ENCODE results near the gene C2orf72. TPM values are rescaled to one million over a fixed set of nuclear protein-coding genes. Genes with fewer than 3 reads are reported as not detected.

The C2orf72 gene
- total and polyA plus RNA-seq, 2 of the 13 experiments (the other 11 are each of a cell fraction or from before 2014, with no cell fraction given): 147 to 203 TPM

- TF ChIP-seq ATRX (CRISPR knock-in tag; IDR thresholded peaks at IDR 0.05; ENCODE audit: borderline replicate concordance) (no peak), MIER2 (CRISPR knock-in tag; IDR thresholded peaks at IDR 0.05) (no peak; the same call in 1 of the 2 replicates), CBX1 (IDR thresholded peaks at IDR 0.05; ENCODE audit: low read depth) (peak; percentile 54), ZFYVE20 (CRISPR knock-in tag; IDR thresholded peaks at IDR 0.05; ENCODE audit: borderline replicate concordance, low read depth) (no peak), ZNF350 (CRISPR knock-in tag; IDR thresholded peaks at IDR 0.05; ENCODE audit: borderline replicate concordance, low read depth) (peak; percentile 75; the same call in 1 of the 2 replicates), AGO2 (optimal IDR thresholded peaks at IDR 0.05; ENCODE audit: low read depth, low read length) (peak; percentile 85), ZNF841 (CRISPR knock-in tag; IDR thresholded peaks at IDR 0.05; ENCODE audit: borderline replicate concordance) (no peak), ZBTB39 (CRISPR knock-in tag; IDR thresholded peaks at IDR 0.05) (no peak), KLF13 (CRISPR knock-in tag; IDR thresholded peaks at IDR 0.05) (no peak), ATM (IDR thresholded peaks at IDR 0.05; ENCODE audit: borderline replicate concordance) (no peak), ZFP91 (CRISPR knock-in tag; IDR thresholded peaks at IDR 0.05; ENCODE audit: borderline replicate concordance) (peak; percentile 77), ZNF616 (CRISPR knock-in tag; IDR thresholded peaks at IDR 0.05; ENCODE audit: low read depth) (no peak), TFAP4 (IDR thresholded peaks at IDR 0.05; ENCODE audit: borderline replicate concordance, low read depth) (peak; percentile 46; the same call in 1 of the 2 replicates), ZC3H13 (CRISPR knock-in tag; IDR thresholded peaks at IDR 0.05) (peak; percentile 77; the same call in 1 of the 2 replicates), TBL1XR1 (IDR thresholded peaks at IDR 0.05; ENCODE audit: borderline replicate concordance, low read length, partially characterized antibody) (peak; percentile 45), SIN3A (IDR thresholded peaks at IDR 0.05; ENCODE audit: borderline replicate concordance, low read depth, low read length) (peak; percentile 85), HIC2 (CRISPR knock-in tag; IDR thresholded peaks at IDR 0.05; ENCODE audit: low read depth) (no peak)
Observed at GRCh38 chr2:231056453-231057416, 19.4 kb downstream of the C2orf72 start, which contains the start of gene PSMD1 (continued).

Measured in HepG2 (cell line).